ENCODE data around the gene SOX6.

SOX6 gene

DNA sequence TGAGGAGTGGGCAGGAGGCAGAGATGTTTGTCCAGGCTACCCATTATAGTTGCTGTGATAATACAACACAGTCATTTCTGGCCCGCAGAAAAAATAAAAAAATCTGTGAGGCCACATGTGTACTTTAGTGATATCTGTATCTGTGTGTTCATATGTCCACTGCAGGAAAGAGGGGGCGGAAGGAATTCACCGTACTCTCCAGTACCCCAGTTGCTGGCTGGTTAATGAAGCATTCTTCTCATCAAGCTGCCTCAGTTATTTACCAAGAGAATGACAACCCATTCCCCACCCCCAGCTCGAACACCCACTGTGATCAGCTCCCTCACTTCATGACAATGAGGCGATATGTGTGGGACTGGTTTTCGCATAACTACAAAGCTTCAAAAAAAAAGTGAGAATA is 309.3 kb downstream of the SOX6 start:
- Histone ChIP-seq H3K9me3 (ENCODE audit: low read length) (no peaks in the 10 kb centered on the region), H3K4me2 (ENCODE audit: low read length) (no peak overlapping the region), H3F3A (ENCODE audit: insufficient read depth, low read length) (no peaks in the 10 kb centered on the region), H3K9ac (ENCODE audit: low read length) (no peak overlapping the region), H3K27me3 (ENCODE audit: insufficient read depth, low read length) (no peaks in the 10 kb centered on the region), H2AFZ (ENCODE audit: low read length) (no peak overlapping the region), H3K9me2 (ENCODE audit: low read depth, low read length) (no peaks in the 10 kb centered on the region), H3K79me2 (ENCODE audit: insufficient read depth, low read length) (no peaks in the 10 kb centered on the region), H3K4me1 (ENCODE audit: insufficient read depth, low read length, severe bottlenecking) (no peaks in the 10 kb centered on the region), H3K27ac (ENCODE audit: low read depth, low read length, poor library complexity, severe bottlenecking) (no peak overlapping the region), H4K20me1 (ENCODE audit: insufficient read depth, low read length) (no peaks in the 10 kb centered on the region), H3K4me3 (ENCODE audit: low read depth, low read length, poor library complexity, severe bottlenecking) (no peak overlapping the region), H3K36me3 (ENCODE audit: insufficient read depth, low read length) (no peaks in the 10 kb centered on the region)
- TF ChIP-seq EZH2 (IDR thresholded peaks at IDR 0.05; ENCODE audit: borderline replicate concordance, low read length), result no peak
- TF ChIP-seq, protein P1, sequence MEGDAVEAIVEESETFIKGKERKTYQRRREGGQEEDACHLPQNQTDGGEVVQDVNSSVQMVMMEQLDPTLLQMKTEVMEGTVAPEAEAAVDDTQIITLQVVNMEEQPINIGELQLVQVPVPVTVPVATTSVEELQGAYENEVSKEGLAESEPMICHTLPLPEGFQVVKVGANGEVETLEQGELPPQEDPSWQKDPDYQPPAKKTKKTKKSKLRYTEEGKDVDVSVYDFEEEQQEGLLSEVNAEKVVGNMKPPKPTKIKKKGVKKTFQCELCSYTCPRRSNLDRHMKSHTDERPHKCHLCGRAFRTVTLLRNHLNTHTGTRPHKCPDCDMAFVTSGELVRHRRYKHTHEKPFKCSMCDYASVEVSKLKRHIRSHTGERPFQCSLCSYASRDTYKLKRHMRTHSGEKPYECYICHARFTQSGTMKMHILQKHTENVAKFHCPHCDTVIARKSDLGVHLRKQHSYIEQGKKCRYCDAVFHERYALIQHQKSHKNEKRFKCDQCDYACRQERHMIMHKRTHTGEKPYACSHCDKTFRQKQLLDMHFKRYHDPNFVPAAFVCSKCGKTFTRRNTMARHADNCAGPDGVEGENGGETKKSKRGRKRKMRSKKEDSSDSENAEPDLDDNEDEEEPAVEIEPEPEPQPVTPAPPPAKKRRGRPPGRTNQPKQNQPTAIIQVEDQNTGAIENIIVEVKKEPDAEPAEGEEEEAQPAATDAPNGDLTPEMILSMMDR (IDR thresholded peaks at IDR 0.05; ENCODE audit: low read length), result no peak

DNA sequence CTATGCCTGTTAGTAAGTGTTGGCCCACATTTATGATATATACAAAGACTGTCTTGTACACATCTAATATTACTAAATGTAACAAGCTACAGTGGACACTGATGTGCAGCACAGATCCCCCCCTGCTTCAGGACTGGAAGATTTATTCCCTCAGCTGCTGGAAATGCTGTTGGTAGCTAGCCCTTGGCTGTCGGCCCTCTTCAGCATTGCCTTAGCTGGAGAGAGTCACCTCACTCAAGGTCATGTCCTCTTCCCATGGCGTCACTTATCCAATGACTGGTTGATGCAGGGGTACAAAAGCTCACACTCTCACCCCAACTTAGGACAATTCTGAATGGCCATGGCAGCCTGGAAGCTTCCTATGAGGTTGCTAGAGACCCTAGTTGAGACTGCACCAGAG is 312.7 kb downstream of the SOX6 start:
- Histone ChIP-seq H3K4me1 (ENCODE audit: insufficient read depth, low read length, severe bottlenecking) (no peaks in the 10 kb centered on the region), H3K4me2 (ENCODE audit: low read length) (no peak overlapping the region), H3K27me3 (ENCODE audit: insufficient read depth, low read length) (no peaks in the 10 kb centered on the region), H2AFZ (ENCODE audit: low read length) (no peak overlapping the region), H4K20me1 (ENCODE audit: insufficient read depth, low read length) (no peaks in the 10 kb centered on the region), H3K9me3 (ENCODE audit: low read length) (no peaks in the 10 kb centered on the region), H3K79me2 (ENCODE audit: insufficient read depth, low read length) (no peaks in the 10 kb centered on the region), H3K4me3 (ENCODE audit: low read depth, low read length, poor library complexity, severe bottlenecking) (no peak overlapping the region), H3F3A (ENCODE audit: insufficient read depth, low read length) (no peaks in the 10 kb centered on the region), H3K36me3 (ENCODE audit: insufficient read depth, low read length) (no peaks in the 10 kb centered on the region), H3K27ac (ENCODE audit: low read depth, low read length, poor library complexity, severe bottlenecking) (no peak overlapping the region), H3K9ac (ENCODE audit: low read length) (no peak overlapping the region), H3K9me2 (ENCODE audit: low read depth, low read length) (no peaks in the 10 kb centered on the region)
- TF ChIP-seq, protein P1 (IDR thresholded peaks at IDR 0.05; ENCODE audit: low read length), result no peak
- no peak for TF ChIP-seq EZH2 (IDR thresholded peaks at IDR 0.05; ENCODE audit: borderline replicate concordance, low read length)

DNA sequence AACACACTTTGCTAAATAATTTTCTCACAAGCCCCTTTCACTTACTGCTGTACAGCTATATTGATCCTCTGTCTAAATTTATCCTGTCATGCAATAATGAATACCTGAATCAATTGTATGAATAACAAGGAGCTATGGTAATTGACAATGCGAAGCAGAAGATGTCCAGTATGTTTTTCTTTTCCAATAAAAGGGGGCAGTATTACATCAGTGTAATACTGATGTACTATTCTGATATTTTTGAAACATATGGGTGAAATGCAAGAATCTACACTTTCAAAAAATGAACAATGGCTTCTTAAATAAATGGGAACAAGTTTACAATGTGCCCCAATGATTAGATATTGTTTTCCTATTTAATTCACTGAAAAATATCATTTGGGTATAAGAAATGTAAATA is 315.1 kb downstream of the SOX6 start:
- Histone ChIP-seq H3K9ac (ENCODE audit: low read length) (no peak overlapping the region), H3K27ac (ENCODE audit: low read depth, low read length, poor library complexity, severe bottlenecking) (no peak overlapping the region), H3K4me1 (ENCODE audit: insufficient read depth, low read length, severe bottlenecking) (no peaks in the 10 kb centered on the region), H3K9me2 (ENCODE audit: low read depth, low read length) (no peaks in the 10 kb centered on the region), H3K9me3 (ENCODE audit: low read length) (no peaks in the 10 kb centered on the region), H3K36me3 (ENCODE audit: insufficient read depth, low read length) (no peaks in the 10 kb centered on the region), H3K27me3 (ENCODE audit: insufficient read depth, low read length) (no peaks in the 10 kb centered on the region), H3F3A (ENCODE audit: insufficient read depth, low read length) (no peaks in the 10 kb centered on the region), H3K4me3 (ENCODE audit: low read depth, low read length, poor library complexity, severe bottlenecking) (no peak overlapping the region), H3K4me2 (ENCODE audit: low read length) (no peak overlapping the region), H3K79me2 (ENCODE audit: insufficient read depth, low read length) (no peaks in the 10 kb centered on the region), H4K20me1 (ENCODE audit: insufficient read depth, low read length) (no peaks in the 10 kb centered on the region), H2AFZ (ENCODE audit: low read length) (no peak overlapping the region)
- no peak for TF ChIP-seq EZH2 (IDR thresholded peaks at IDR 0.05; ENCODE audit: borderline replicate concordance, low read length)
- TF ChIP-seq, protein P1 (IDR thresholded peaks at IDR 0.05; ENCODE audit: low read length), result no peak
